Endothelial cell of umbilical vein (primary cell): ENCODE data around the gene DGKB. TPM values are rescaled to one million over a fixed set of nuclear protein-coding genes. Genes with fewer than 3 reads are reported as not detected.

Experiments
- BruUV-seq: library from RNA; stranded (reverse); fragments of 400-500 nt; replicated peaks from 2 replicates; lab custom pipeline; 2021; lab: Mats Ljungman, UMichigan
- CTCF ChIA-PET: fragments of 300-600, 350-600 bp; sonication (Branson Sonifier 250); formaldehyde crosslinking; loops from one replicate; lab custom pipeline; 2021; ENCODE audit warnings: antibody characterized with exemption, inconsistent platforms; lab: Charles Lee
- POLR2A ChIA-PET: fragments of 300-600, 350-600 bp; sonication (Branson Sonifier 250); formaldehyde crosslinking; loops from one replicate; lab custom pipeline; 2021; ENCODE audit warnings: antibody characterized with exemption, inconsistent platforms; lab: Charles Lee
- DNase-seq: peaks from one replicate; pipeline ENCODE4 v3.0.0-alpha.2; 2011; ENCODE audit warnings: low read depth, low spot score
- FAIRE-seq: peaks from 2 replicates; lab custom pipeline; 2011; peaks lifted over from hg19 to GRCh38; lab: Jason Lieb, UNC
- H2AFZ ChIP-seq: 2 replicates; pipeline ENCODE4 v1.6.0; 2012; ENCODE audit warnings: low read depth, low read length, control low read depth, inconsistent platforms
- H3K27ac ChIP-seq: 2 replicates; pipeline ENCODE4 v1.5.1; 2011; ENCODE audit warnings: low read depth, mild to moderate bottlenecking, control low read depth, low read length, moderate library complexity; ENCODE audit not compliant: insufficient read depth
- H3K27me3 ChIP-seq, 2 experiments: 2 replicates each; pipeline versions ENCODE4 v1.6.0 to v1.6.1; 2011; ENCODE audit warnings: low read length in 2 of 2, mixed read lengths in 1 of 2; ENCODE audit not compliant: control insufficient read depth in 2 of 2, insufficient read depth in 2 of 2
- H3K36me3 ChIP-seq, 2 experiments: 2 replicates in 1 of 2; 3 replicates in 1 of 2; pipeline ENCODE4 v1.5.1; 2011; ENCODE audit warnings: low read length in 2 of 2, mild to moderate bottlenecking in 1 of 2, moderate library complexity in 1 of 2; ENCODE audit not compliant: control insufficient read depth in 2 of 2, insufficient read depth in 2 of 2; ENCODE audit errors: extremely low read depth in 1 of 2
- H3K4me1 ChIP-seq: 3 replicates; pipeline ENCODE4 v1.5.1; 2011; ENCODE audit warnings: mild to moderate bottlenecking, low read length; ENCODE audit not compliant: control insufficient read depth, insufficient read depth; ENCODE audit errors: extremely low read depth
- H3K4me2 ChIP-seq: 2 replicates; pipeline ENCODE4 v1.6.1; 2011; ENCODE audit warnings: low read length, control low read depth, mixed read lengths; ENCODE audit not compliant: insufficient read depth
- H3K4me3 ChIP-seq, 3 experiments: fragments of 200-600 bp in 1 of 3; sonication (generic), shearing (Covaris generic) in 1 of 3; replicated peaks in 1 of 3; 2 replicates each; pipeline ENCODE4 v1.5.1; 2011 to 2016; ENCODE audit warnings: control low read depth in 3 of 3, low read length in 3 of 3, mild to moderate bottlenecking in 2 of 3, inconsistent platforms in 1 of 3, low read depth in 1 of 3, moderate library complexity in 1 of 3; ENCODE audit not compliant: insufficient read depth in 1 of 3
- H3K79me2 ChIP-seq: 2 replicates; pipeline ENCODE4 v1.6.0; 2012; ENCODE audit warnings: low read length, inconsistent platforms; ENCODE audit not compliant: control insufficient read depth, insufficient read depth
- H3K9ac ChIP-seq: replicated peaks from 2 replicates; pipeline ENCODE3; 2011; ENCODE audit warnings: low read length, control low read depth; ENCODE audit not compliant: insufficient read depth; ENCODE audit errors: extremely low read depth
- H3K9me1 ChIP-seq: replicated peaks from 3 replicates; pipeline ENCODE4 v1.6.0; 2011; ENCODE audit warnings: mild to moderate bottlenecking, low read length; ENCODE audit not compliant: control insufficient read depth, insufficient read depth; ENCODE audit errors: extremely low read depth
- H3K9me3 ChIP-seq: replicated peaks from 2 replicates; pipeline ENCODE4 v1.5.1; 2012; ENCODE audit warnings: low read length, inconsistent platforms; ENCODE audit not compliant: control insufficient read depth, insufficient read depth
- H4K20me1 ChIP-seq: replicated peaks from 2 replicates; pipeline ENCODE3; 2011; ENCODE audit warnings: mild to moderate bottlenecking, low read length; ENCODE audit not compliant: control insufficient read depth, insufficient read depth; ENCODE audit errors: extremely low read depth
- EZH2 ChIP-seq: IDR thresholded peaks from 2 replicates; pipeline ENCODE4 v1.6.1; 2012; ENCODE audit warnings: borderline replicate concordance, low read depth, mild to moderate bottlenecking, moderate library complexity, low read length, inconsistent platforms; ENCODE audit not compliant: severe bottlenecking
- FOS ChIP-seq: IDR thresholded peaks from 2 replicates; pipeline ENCODE4 v1.6.1; 2011; ENCODE audit warnings: mild to moderate bottlenecking, low read length, moderate library complexity, borderline replicate concordance; ENCODE audit not compliant: insufficient read depth
- GATA2 ChIP-seq: IDR thresholded peaks from 2 replicates; pipeline ENCODE4 v1.7.0; 2011; ENCODE audit warnings: low read depth, mild to moderate bottlenecking, moderate library complexity, mixed read lengths, low read length; ENCODE audit not compliant: insufficient read length, insufficient read depth
- JUN ChIP-seq: IDR thresholded peaks from 2 replicates; pipeline ENCODE4 v1.6.1; 2011; ENCODE audit warnings: borderline replicate concordance, low read depth; ENCODE audit not compliant: insufficient read length, insufficient read depth
- MYC ChIP-seq: IDR thresholded peaks from one replicate; pipeline ENCODE4 v1.6.1; 2011; ENCODE audit warnings: mild to moderate bottlenecking, low read depth, low read length
- POLR2A ChIP-seq: IDR thresholded peaks from 2 replicates; pipeline ENCODE4 v1.6.1; 2012; ENCODE audit warnings: low read depth, mild to moderate bottlenecking, control low read depth, low read length
- POLR2AphosphoS5 ChIP-seq: IDR thresholded peaks from 2 replicates; pipeline ENCODE4 v1.6.1; 2012; ENCODE audit warnings: low read depth, mild to moderate bottlenecking, control low read depth, low read length, moderate library complexity; ENCODE audit not compliant: insufficient read depth
- dilution Hi-C: fragments of 300-500 bp; cut with MboI; formaldehyde crosslinking; loops from one replicate; pipeline ENCODE4 v1.15.0; 2019; ENCODE audit warnings: low sequenced_read_pairs; ENCODE audit not compliant: extremely low pct_ligation_motif_present
- intact Hi-C: fragments of 100-400 bp; cut with micrococcal nuclease; formaldehyde crosslinking; loops from one replicate; pipeline ENCODE4 v1.10.0; 2022
- polyA plus RNA-seq, 4 experiments: library from polyadenylated mRNA; depleted of rRNA in 3 of 4; stranded (reverse) in 3 of 4; unstranded in 1 of 4; fragments of >200 nt; gene quantifications; 2 replicates each; pipeline versions ENCODE4 v1.2.1 to v1.2.3, GENCODE V29; 2011 to 2012; ENCODE audit warnings: missing spikeins in 1 of 4
- total RNA-seq: library from RNA; stranded (reverse); gene quantifications from 2 replicates; pipeline ENCODE4 v1.2.3, GENCODE V29; 2021
- TF ChIP-seq, protein P1 (sequence below): IDR thresholded peaks from 2 replicates; pipeline ENCODE4 v1.6.1; 2011; ENCODE audit not compliant: insufficient read depth, insufficient read length
- TF ChIP-seq, protein P2 (sequence below), 2 donors: IDR thresholded peaks; 1 replicate in 1 of 2; 2 replicates in 1 of 2; pipeline ENCODE4 v1.5.1; 2011; ENCODE audit warnings: low read length in 2 of 2, mild to moderate bottlenecking in 2 of 2, moderate library complexity in 2 of 2, control low read depth in 1 of 2, inconsistent platforms in 1 of 2, low read depth in 1 of 2; ENCODE audit not compliant: insufficient read depth in 1 of 2; ENCODE audit errors: extremely low read depth in 1 of 2

DGKB gene
- total and polyA plus RNA-seq, 2 donors (not counting 3 experiments of a cell fraction or from before 2014, with no cell fraction given): not detected

DNA sequence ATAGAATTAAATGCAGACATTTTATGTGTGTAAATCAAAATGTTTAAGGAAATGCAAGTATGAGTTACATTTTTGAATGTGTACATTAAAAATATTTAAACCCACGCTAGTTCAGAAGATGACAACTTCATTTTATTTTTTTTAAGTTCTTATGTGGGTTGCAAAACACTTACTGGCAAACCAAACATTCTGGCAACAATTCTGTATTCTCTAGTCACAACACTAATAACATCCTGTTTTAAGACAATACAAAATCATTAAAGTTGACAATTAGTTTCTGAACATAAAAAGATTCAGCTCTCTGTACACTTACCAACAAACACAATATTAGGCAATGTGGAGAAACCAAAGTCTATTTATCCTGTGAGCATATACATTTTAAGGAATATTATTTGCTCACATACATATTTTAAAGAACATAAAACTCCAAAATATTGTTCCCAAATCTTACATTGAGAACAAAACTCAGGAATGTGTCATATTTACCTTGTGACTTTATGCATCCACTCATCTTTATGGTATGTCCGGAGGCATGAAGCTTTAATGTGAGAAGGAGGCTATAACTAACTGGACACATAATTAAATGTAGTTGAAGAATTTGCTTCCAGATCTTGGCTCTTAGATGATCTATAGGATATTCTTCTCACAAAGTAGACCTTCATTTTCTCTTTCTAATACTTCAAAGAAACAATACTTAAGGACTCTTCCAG lies 134.7 kb downstream of the DGKB start:
- peaks cover 2% of the 10 kb centered on the region for H3K9me1 ChIP-seq
- no peaks in the 10 kb centered on the region for H3K36me3 ChIP-seq
- no peaks in the 10 kb centered on the region for H3K27me3 ChIP-seq
- H3K4me2 ChIP-seq: peak overlapping the region; percentile 24
- H3K27ac ChIP-seq: no peak overlapping the region
- H3K9me3 ChIP-seq: no peaks in the 10 kb centered on the region
- peak; percentile 44 for FAIRE-seq
- H3K4me3 ChIP-seq: no peak overlapping the region
- no peak overlapping the region for H3K9ac ChIP-seq
- dilution Hi-C loops: no loop called here
- ChIA-PET CTCF (interaction anchor here (0.7 to 1.5 kb wide), 4 partner anchors 11 to 248 kb away, joined by 3 read pairs; no protein-coding TSS in a partner anchor), POLR2A (no interaction called here)
- intact Hi-C loops: no loop called here
- H2AFZ ChIP-seq: peak overlapping the region; percentile 16
- no peaks in the 10 kb centered on the region for H3K79me2 ChIP-seq
- peaks cover 2% of the 10 kb centered on the region for H3K4me1 ChIP-seq
- no peaks in the 10 kb centered on the region for H4K20me1 ChIP-seq
- BruUV-seq: no TSS peak
- no peak for TF ChIP-seq EZH2
- no peak for TF ChIP-seq MYC
- no peak for TF ChIP-seq POLR2A
- TF ChIP-seq GATA2: no peak
- no peak for TF ChIP-seq POLR2AphosphoS5
- TF ChIP-seq, protein P1, sequence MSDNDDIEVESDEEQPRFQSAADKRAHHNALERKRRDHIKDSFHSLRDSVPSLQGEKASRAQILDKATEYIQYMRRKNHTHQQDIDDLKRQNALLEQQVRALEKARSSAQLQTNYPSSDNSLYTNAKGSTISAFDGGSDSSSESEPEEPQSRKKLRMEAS: no peak
- TF ChIP-seq, protein P2, sequence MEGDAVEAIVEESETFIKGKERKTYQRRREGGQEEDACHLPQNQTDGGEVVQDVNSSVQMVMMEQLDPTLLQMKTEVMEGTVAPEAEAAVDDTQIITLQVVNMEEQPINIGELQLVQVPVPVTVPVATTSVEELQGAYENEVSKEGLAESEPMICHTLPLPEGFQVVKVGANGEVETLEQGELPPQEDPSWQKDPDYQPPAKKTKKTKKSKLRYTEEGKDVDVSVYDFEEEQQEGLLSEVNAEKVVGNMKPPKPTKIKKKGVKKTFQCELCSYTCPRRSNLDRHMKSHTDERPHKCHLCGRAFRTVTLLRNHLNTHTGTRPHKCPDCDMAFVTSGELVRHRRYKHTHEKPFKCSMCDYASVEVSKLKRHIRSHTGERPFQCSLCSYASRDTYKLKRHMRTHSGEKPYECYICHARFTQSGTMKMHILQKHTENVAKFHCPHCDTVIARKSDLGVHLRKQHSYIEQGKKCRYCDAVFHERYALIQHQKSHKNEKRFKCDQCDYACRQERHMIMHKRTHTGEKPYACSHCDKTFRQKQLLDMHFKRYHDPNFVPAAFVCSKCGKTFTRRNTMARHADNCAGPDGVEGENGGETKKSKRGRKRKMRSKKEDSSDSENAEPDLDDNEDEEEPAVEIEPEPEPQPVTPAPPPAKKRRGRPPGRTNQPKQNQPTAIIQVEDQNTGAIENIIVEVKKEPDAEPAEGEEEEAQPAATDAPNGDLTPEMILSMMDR (IDR thresholded peaks at IDR 0.05; ENCODE audit: extremely low read depth in 1 of 2, insufficient read depth in 1 of 2, low read depth in 1 of 2, low read length in 2 of 2): no peak
- no peak for TF ChIP-seq JUN
- TF ChIP-seq FOS: no peak
- no peak for DNase-seq
